ENCODE results near the gene LCN12. TPM values are rescaled to one million over a fixed set of nuclear protein-coding genes. Genes with fewer than 3 reads are reported as not detected.

The LCN12 gene
- total and polyA plus RNA-seq, 2 experiments from 2014 or later, result 11.4 to 19.7 TPM

DNA sequence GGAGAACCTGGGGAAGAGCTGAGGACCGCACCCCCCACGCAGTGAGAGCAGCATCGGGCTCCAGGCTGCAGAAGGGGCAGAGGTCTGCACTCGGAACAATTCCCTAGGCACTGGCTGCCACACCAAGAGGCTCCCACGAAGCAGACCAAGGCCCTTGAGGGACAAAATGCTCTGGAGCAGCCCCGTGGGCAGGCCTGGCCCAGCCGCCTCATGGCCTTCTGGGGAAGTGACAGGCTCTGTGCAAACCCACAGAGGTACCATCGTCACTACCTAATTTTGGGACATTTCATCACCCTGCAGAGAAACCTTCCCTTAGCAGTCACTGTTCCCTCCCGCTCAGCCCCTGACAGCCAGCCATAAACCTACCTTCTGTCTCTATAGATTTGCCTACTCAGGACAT is 23.5 kb upstream of the LCN12 start:
- TF ChIP-seq, protein P1, sequence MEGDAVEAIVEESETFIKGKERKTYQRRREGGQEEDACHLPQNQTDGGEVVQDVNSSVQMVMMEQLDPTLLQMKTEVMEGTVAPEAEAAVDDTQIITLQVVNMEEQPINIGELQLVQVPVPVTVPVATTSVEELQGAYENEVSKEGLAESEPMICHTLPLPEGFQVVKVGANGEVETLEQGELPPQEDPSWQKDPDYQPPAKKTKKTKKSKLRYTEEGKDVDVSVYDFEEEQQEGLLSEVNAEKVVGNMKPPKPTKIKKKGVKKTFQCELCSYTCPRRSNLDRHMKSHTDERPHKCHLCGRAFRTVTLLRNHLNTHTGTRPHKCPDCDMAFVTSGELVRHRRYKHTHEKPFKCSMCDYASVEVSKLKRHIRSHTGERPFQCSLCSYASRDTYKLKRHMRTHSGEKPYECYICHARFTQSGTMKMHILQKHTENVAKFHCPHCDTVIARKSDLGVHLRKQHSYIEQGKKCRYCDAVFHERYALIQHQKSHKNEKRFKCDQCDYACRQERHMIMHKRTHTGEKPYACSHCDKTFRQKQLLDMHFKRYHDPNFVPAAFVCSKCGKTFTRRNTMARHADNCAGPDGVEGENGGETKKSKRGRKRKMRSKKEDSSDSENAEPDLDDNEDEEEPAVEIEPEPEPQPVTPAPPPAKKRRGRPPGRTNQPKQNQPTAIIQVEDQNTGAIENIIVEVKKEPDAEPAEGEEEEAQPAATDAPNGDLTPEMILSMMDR (IDR thresholded peaks at IDR 0.05; ENCODE audit: low read depth, low read length), result no peak
- H3K27me3 ChIP-seq, result no peaks in the 10 kb centered on the region
- H3K9me3 ChIP-seq (ENCODE audit: low read depth), result no peaks in the 10 kb centered on the region
- no peaks in the 10 kb centered on the region for H3K4me1 ChIP-seq (ENCODE audit: low read depth)
- H3K36me3 ChIP-seq, result peaks cover 9% of the 10 kb centered on the region
- no peak for DNase-seq (ENCODE audit: low read depth in 1 of 2, low spot score in 1 of 2)
- H3K4me3 ChIP-seq, result no peak overlapping the region
- no peak overlapping the region for H3K27ac ChIP-seq

DNA sequence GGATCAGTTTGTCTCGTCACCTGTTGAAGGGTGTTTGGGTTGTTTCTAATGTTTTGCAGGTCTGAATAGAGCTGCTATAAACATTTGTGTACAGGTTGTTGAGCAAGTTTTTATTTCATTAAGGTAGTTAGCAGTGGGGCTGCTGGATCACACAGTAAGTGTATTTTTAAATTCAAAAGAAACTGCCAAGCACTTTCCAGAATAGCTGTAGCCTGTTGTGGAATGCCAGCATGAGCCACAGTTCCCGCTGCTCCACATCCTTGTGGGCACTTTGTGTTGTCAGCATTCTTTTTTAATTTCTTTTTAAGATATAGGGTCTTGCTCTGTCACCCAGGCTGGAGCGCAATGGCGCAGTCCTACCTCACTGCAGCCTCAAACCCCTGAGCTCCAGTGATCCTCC is 22.1 kb upstream of the LCN12 start:
- Histone ChIP-seq H3K36me3 (peaks cover 4% of the 10 kb centered on the region), H3K4me1 (ENCODE audit: low read depth) (no peaks in the 10 kb centered on the region), H3K27ac (no peak overlapping the region), H3K9me3 (ENCODE audit: low read depth) (no peaks in the 10 kb centered on the region), H3K4me3 (no peak overlapping the region), H3K27me3 (no peaks in the 10 kb centered on the region)
- TF ChIP-seq, protein P1 (IDR thresholded peaks at IDR 0.05; ENCODE audit: low read depth, low read length), result no peak
- no peak for DNase-seq (ENCODE audit: low read depth in 1 of 2, low spot score in 1 of 2)

DNA sequence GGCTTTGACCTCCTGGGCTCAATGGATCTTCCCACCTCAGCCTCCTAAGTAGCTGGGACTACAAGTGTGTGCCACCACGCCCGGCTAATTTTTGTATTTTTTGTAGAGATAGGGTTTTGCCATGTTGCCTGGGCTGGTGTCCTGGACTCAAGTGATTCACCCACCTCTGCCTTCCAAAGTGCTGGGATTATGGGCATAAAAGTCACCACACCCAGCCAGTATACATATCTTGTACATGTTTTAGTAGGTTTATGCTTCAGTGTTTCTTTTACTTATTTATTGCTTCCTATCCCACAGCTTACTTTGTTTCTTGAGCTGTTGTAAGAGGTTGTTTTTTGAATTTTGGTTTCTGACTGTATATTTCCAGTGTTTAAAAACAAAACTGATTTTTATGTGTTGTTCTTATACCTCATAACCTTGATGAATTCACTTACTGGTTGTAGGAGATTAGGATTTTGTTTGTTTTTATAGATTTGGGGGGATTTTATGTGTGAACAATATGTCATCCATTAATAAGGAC is 20.4 kb upstream of the LCN12 start:
- no peaks in the 10 kb centered on the region for H3K27me3 ChIP-seq
- H3K27ac ChIP-seq, result no peak overlapping the region
- no peak for DNase-seq (ENCODE audit: low read depth in 1 of 2, low spot score in 1 of 2)
- H3K36me3 ChIP-seq, result peaks cover 4% of the 10 kb centered on the region
- no peaks in the 10 kb centered on the region for H3K9me3 ChIP-seq (ENCODE audit: low read depth)
- no peak overlapping the region for H3K4me3 ChIP-seq
- H3K4me1 ChIP-seq (ENCODE audit: low read depth), result no peaks in the 10 kb centered on the region
- TF ChIP-seq, protein P1 (IDR thresholded peaks at IDR 0.05; ENCODE audit: low read depth, low read length), result no peak

DNA sequence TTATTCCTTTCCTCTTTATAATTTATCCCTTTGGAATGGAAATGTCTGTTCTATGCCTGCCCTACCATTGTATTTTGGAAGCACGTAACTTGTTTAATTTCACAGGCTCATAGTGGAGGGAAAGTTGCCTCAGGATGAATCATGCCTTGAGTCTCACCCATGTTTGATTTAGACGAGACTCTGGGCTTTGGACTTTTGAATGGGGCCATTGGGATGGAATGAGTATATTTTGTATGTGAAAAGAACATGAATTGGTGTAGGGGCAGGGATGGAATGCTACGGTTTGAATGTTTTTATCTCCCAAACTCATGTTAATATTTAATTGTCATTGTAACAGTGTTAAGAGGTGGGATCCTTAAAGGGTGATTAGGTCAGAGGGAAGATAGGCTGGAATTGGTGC is 17.8 kb upstream of the LCN12 start:
- Histone ChIP-seq H3K27ac (no peak overlapping the region), H3K4me3 (no peak overlapping the region), H3K4me1 (ENCODE audit: low read depth) (no peaks in the 10 kb centered on the region), H3K9me3 (ENCODE audit: low read depth) (no peaks in the 10 kb centered on the region), H3K36me3 (no peaks in the 10 kb centered on the region), H3K27me3 (no peaks in the 10 kb centered on the region)
- DNase-seq (ENCODE audit: low read depth in 1 of 2, low spot score in 1 of 2), result no peak
- TF ChIP-seq, protein P1 (IDR thresholded peaks at IDR 0.05; ENCODE audit: low read depth, low read length), result no peak

DNA sequence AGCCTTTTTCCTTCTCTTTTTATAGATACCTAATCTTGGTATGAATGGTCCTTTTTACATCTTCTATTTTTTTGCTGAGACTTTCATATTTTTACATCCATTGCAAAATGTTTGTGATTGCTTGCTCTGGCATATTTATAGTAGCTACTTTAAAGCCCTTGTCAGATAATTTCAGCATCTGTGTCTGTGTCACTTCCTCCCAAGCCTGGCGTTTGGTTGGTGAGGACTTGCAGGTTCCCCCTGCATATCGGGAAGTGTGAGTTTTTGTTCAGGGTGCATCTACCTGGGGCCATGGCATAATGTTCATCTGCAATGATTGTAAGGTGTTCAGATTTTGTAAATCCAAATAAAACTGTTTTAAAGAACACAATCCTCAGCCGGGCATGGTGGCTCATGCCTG is 16.4 kb upstream of the LCN12 start:
- Histone ChIP-seq H3K4me3 (no peak overlapping the region), H3K4me1 (ENCODE audit: low read depth) (no peaks in the 10 kb centered on the region), H3K9me3 (ENCODE audit: low read depth) (no peaks in the 10 kb centered on the region), H3K27me3 (no peaks in the 10 kb centered on the region), H3K36me3 (peaks cover 8% of the 10 kb centered on the region), H3K27ac (no peak overlapping the region)
- TF ChIP-seq, protein P1 (IDR thresholded peaks at IDR 0.05; ENCODE audit: low read depth, low read length), result no peak
- no peak for DNase-seq (ENCODE audit: low read depth in 1 of 2, low spot score in 1 of 2)
